HG02623 (cell line): ENCODE results near the gene RAB6B.

Source experiments
- ATAC-seq: cut with Tn5 transposase; IDR thresholded peaks from one replicate; pipeline ENCODE4 v1.9.1; 2021; ENCODE audit warnings: moderate library complexity; ENCODE audit not compliant: unreplicated experiment

Gene RAB6B

DNA sequence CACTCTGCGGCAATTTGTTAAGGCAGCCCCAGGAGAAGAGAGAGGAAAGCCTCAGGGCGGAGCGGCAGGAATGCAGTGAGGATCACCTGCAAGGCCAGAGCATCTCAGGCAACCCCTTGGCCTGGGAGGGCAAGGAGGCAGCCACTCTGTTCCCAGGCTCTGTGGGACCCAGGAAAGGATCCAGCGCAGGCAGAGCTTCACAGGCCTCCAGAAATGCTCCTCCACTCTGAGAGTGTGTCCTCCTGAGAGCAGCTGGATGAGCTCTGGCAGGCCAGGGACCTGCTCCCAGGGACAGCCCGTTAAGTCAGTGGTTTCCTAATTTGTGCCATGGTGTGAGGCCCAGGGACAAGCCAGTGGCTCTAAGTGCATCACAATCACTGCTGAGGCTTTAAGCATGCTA is 35.2 kb downstream of the RAB6B start:
- ATAC-seq, result no peak

DNA sequence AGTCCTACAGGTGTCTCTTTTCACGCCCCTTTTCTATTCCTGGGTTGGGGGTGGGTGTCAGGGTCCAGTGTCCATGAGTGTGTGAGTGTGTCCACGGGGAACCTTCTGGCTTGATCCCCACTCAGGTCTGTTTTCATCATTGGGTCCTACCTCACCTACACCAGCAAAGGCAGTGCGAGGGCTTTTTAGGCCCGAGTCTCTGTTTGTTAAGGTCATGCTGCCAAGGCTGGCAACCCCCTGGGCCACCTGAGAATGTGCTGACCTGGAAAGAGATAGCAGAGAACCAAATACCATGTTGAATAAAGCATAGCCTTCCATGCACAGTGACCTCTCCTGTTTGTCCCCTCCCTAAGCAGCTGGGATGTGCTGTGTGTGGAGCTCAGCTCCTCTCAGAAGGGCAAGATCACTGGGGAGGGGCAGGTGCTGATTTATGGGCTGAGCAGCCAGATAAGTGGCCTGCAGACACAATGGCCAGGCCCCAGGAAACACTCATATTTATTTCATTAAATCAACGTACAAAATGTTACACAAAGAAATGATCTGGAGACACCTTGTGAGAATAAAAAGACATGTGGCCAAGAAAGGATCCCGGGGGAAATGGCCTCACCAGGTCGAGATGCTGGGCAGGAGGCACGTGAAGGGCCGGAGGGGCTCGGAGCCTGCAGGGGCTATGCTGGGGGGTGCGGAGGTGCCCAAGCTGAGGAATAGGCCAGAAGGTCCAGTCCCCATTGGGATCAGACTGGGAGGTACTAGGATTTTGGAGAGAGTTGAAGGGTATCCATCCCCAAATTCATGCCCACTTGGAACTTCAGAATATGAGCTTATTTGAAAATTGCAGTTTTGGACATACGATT is 36.1 kb downstream of the RAB6B start:
- no peak for ATAC-seq

DNA sequence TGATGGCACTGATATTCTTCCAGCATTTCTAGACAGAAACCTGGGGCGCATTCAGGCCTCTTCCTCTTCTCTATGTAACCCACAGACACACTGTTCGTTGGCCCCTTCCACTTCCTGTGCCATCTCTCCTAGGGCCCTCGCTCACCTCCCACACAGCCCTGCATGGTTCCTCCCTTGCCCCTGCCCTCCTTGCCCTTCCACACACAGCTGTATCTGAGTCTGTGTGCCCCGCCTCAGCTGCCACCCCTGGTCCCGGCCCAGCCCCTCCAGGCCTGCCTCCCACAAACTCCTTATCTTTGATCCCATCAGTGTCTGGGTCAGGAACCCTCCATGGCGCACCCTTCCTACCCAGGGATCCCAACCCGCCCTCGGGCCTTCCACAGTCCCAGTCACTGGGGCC is 37.9 kb downstream of the RAB6B start:
- no peak for ATAC-seq

DNA sequence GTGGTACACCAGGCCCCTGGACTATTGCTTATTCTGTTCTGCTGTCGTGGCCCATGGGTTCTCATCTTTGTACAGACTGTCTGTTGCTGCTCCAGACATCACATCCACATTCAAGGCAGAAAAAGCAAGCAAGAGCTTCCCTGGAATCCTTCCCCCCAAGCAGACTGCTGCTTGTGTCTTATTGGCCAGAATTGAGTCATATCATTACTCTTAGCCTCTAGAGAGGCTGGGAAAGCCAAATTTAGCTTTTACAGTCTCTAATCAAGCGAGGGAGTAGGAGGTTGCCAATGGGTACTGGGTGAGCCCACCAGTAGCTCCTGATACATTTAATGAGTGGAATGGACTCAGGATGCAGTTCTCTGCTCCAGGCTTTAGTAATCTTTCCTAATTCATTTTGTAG is 39.4 kb downstream of the RAB6B start:
- ATAC-seq, result no peak

DNA sequence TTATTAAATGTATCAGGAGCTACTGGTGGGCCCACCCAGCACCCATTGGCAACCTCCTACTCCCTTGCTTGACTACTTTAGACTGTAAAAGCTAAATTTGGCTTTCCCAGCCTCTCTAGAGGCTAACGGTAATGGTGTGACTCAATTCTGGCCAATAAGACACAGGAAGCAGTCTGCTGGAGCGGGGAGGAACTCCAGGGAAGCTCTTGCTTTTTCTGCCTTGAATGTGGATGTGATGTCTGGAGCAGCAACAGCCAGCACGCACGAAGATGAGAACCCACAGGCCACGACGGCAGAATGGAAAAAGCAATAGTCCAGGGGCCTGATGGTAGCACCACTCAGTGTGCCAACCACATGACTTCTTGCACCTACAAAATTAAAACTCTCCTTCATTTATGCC is 39.9 kb downstream of the RAB6B start:
- ATAC-seq, result no peak

DNA sequence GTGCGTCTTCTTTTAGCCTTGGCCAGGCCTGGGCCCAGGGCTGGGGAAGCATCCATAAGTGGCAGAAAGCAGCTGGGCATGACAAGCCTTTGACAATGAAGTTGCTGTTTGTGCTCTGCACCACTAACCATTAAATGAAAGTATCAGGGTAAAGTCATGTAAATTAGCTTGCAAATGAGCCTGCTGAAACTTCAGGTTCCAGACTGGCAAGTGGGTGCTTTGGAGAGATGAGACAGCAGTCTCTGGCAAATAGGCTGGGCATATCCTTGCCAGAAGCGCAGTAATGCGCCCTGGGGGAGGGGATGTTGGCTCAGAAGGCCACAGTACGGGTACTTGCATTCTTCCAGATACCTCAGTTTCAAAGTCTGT is 40.7 kb downstream of the RAB6B start:
- ATAC-seq, result no peak

DNA sequence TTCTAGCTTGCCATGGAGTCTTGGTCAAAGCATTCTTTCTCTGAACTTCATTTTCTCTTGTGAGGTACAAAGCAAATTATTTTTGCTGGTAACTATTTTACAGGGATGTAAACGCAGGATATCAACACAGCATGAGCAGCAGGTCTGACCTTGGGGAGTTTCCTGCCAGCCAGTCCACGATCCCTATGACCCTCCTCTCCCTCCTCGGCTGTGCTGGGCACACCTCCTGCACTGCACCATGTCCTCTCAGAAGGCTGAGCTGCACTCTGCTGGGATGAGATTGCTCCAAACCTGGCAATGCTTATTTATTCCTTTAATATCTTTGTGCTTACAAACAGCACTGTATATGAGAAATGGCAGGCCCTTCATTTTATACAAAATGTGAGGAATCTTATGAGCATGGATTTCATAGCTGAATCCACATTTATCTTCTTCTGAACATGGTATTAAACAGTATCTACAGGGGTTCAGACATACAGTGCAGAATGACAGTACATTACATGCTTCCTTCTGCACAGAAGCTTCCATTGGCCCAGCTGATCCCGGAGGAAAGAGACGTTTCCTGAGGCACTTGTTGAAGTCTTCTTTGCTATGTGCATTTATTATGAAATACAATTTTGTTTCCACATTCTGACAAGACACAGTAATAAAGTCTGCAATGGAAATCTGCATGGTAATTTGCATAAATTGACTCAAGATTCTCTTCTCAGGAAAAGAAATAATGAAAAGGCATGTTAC is 41.2 kb downstream of the RAB6B start:
- no peak for ATAC-seq

DNA sequence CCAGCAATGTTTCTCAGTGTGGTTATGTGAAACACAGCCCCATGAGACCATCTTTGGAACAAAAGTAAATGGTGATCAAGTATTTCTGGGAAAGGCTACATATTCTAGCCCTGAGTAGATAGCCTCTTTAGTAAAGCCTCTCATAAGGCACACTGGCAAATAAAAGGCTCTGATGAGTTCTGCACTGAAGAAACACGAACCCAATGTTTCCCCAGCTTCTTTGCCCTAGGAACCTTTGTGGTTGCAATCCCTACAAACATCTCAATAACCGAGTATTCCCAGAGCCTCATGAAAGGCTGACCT is 41.8 kb downstream of the RAB6B start:
- ATAC-seq, result no peak

DNA sequence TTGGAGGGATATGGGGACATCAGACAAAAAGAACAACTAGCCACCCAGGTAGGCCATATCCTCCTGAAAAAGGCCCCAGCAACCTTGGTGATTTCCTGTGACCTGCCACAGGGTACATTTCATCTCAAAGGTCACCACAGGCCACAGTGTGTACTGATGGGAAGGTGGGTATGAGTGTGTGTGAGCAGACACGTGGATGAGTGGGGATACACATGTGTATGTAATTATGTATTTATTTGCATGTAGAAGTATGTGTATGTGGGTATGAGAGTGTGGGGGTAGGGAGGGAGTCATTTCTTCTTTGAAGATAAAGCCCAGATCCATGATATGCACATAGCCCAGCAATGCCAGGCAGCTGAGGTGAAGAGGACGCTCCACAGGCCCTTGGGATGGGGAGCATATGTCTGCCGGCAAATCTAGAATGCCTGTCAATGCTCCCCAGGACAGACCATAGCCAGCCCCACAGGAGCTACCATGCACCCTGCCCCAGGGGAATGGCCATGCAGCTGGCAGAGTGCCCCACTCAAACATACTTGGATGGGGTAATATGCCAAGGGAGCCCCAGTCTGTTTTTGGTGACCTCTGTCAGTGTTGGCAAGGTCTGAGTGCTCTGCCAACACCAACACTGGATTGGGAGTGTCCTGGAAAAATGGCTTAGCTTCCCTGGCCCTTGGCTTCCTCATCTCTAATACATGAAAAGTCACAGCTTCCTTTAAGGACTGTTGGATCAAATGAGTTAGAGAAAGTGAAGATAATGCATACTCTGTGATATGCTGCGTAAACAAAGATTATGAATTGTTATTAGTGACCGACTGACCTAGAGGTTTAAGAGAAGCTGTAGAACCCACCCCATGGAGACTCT is 42.4 kb downstream of the RAB6B start:
- ATAC-seq, result no peak

DNA sequence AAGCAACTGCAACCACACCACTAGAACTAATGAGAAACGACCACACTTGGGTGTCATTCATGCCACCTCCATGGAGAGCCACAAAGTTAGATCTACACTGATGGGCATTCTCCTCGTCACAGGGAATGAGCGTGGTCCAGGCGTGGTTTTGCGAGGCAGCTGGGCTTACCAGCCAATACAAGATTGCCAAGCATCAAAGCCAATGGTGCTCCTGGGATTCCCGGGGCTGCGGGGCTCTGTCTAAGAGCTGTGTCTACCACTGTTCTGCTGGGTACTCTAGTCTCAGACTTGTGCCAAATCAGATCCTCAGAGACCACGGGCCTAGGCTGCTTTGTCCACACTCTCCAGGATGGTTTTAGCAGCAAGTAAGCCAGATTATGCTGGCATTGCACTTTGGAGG is 43.8 kb downstream of the RAB6B start:
- no peak for ATAC-seq

DNA sequence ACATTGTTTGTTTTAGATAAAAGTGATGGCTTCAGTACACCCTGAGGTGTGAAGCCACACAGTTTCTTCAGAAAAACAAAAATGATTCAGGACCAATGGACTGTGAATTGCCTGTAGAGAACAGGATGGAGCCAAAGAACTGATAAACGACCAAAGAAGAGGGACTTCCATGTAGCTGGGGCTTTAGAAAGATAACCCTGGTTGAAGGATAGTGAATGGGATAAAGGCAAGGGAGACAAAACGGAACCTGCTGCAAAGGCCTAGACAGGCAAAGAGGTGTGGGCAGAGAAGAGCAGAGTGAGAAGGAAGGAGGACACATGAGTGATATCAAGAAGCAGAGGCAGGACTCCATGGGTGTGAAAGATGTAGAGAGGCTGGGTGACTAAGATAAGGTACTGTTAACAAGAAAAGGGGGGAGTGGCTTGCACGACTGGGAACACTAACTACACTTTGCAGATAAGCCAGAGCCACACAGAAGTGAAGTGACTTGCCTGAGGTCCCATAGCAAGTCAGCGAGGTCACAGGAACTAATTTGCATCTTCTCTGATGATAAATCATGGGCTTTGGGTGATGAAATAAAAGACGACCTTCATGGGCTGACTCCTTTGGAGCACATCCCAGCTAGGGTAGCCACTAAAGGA is 44.3 kb downstream of the RAB6B start:
- peak; percentile 46 for ATAC-seq

DNA sequence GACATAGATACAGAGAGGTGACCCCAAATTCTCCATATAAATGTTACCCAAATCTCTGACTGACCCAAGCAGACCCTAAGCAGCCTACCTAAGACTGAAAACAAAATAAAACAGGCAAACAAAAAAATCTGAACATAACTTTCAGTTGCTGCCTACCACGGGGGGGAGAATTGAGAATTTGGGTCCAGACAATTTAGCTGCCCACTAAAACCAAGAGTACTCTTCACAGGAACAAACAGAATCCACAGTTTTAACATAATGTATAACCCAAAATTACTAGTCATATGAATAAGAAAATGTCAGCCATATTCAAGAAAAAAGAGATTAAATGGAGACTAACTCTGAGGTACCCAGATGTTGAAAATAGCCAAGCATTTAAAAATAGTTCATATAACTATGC is 45.6 kb downstream of the RAB6B start:
- ATAC-seq, result no peak

DNA sequence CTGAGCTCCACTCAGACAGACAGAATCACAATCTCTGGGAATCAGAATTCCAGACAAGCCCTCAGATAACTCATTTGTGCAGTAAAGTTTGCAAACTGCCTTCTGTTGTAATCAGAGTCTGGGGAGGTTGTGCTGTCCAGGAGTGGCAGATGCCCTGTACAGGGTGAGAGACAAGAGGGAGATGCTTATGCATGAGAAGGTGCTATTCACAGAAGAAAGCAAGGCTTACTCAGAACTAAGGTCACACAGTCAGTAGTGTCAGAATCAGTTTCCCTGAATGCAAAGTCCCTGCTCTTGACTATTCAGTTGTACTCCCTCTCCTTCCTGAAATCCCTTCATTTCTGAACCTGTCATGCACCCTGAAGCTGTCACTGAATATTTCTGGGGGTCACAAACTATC is 46.3 kb downstream of the RAB6B start:
- ATAC-seq, result no peak

DNA sequence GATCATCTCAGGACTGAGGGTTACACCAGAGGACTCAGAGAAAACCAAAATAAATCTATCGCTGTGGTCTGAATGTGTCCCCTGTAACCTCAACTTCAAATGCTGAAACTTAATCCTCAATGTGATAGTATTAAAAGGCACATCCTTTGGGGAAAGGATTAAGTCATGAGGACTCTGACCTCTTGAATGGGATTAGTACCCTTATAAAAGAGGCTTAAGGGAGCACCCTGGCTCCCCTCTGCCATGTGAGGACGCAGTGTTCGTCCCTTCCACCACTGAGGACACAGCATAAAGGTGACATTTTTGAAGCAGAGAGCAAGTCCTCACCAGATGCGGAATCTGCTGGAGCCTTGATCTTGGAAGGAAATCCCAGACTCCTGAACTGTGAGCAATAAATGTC is 50.6 kb downstream of the RAB6B start:
- ATAC-seq, result no peak

DNA sequence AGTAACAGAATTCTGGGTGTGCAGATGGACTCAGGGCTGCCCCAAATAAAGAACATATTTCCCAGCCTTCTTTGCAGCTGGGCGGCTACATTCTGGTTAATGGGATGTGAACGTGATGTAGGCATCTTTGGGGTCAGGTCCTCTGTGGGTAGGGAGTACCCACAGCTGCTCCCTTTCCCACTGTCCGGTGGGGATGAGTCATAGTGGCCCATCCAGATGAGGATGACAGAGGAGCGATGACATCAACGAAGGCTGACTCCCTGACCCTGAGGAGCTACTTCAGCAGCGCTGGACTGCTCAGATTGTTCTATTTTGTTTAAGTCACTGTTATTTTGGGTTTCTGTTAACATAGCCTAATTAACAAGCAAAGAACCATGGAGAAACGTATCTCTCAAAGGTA is 52.0 kb downstream of the RAB6B start:
- no peak for ATAC-seq

DNA sequence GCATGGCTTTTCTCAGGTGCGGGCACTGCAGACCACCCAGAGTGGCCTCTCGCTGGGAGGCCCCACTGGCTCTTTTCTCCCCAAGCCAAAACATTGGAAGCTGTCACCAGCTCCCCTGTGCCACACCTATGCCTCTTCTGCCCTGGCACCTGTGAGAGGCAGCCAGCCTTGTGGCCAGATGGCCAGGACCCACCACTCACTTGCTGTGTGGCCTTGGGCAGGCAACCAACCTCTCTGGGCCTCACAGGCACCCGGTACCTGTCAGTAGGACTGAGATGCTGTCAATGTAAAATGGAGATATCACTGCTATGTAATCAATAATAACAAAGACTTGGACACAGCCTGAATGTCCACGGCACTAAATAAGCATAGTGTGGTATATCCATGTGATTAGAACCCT is 53.5 kb downstream of the RAB6B start:
- no peak for ATAC-seq

DNA sequence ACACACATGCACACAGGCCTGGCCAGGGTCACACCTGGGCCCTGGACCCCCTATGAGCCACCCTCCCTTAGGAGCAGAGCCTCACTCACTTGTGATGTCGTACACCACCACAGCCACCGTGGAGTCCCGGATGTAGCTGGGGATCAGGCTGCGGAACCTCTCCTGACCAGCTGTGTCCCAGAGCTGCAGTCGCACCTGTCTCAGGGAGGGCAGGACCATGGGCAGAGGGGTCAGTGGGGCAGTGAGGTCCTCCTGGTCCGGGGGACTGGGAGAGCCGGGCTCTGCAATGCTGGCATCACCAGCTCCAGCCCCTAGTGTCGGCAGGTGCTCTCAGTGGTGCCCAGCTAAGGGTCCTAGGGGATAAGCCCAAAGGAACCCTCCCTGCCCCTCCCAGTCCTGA is 54.5 kb downstream of the RAB6B start:
- ATAC-seq, result no peak

DNA sequence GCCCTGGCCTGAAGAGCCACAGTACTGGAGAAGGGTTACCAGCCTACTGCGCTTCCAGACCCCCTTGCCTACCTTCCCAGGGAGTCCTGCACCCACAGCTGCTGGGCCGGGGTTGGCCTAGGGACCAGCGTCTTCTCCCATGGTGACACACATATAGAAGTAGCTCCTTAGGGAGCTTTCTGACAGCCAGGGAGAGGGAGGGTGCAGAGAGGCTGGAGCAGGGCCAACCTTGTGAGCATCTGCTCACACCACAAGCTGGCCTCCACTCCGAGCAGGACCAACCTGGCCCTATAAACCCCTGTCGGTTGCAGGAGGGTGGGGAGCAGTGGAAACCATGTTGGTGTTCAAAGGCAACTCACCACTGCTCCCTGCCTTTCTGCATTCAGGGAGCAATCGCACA is 54.9 kb downstream of the RAB6B start:
- ATAC-seq, result no peak

DNA sequence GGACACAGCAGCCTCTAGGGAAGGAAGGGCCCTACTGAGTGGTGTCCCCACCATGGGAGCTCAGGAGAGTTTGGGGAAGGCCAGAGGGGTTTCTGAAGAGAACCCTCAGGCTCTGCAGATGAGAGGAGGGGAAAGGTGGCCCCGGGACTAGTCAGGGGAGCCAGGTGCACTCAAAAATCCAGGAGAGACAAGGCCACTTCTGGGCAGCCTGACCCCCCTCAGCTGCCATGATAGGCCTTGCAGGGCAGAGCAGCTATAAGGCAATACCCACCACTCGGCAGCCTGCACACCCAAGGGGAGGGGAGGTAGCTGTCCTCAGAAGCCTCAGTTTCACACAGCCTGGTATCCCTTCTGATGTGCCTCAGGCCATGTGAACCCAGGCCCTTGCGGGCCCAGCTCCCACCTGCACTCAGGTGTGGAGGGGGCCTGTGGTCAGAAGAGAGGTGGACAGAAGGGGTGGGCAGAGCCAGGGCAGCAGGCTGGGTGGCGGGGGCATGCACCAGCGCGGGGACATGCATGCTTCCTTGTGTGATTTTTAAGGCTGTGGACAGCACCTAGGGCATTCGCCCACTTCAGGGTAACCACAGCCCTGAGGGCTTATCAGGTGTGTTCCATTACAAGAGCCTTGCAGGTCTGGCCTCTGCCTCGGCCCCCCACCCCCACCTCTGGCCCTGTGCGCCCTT is 55.5 kb downstream of the RAB6B start:
- ATAC-seq, result no peak

DNA sequence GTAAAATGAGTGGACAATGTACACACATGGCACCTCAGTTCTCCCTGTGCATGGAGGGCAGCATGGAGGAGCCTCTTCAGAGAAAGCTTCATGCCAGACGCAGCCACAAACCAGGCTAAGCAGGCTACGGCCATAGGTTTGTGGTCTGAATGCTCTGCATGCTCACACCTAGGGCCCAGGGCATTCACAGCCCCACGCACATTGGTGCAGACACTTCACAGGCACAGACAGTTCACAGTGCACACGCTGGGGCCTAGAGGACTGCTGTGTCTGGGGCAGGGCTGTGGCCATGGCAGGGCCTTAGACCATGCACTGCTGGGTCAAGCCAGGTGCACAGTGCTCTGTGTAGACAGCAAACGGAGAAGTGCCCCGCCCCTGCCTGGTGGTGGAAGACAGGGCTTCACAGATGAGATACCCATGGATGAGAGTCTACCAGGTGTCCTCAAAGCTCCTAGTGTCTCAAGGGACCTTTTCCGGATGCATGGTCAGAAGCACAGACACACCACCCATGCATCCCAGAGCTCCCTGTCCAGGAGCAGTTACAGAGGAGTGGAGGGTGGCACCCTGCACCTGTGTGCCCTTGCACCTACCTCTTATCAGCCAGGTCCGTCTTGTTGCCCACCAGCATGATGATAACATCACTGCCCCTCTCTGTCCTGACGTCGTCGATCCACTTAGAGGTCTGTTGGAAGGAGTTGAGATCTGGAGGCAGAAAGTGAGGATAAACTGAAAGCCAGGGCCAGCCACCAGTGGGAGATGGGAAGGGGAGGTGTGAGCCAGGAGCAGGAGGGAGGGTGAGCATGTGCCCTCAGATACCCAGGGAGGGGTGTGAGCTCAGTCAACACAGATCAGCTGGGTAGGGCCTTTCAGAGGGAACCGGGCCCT is 56.5 kb downstream of the RAB6B start:
- no peak for ATAC-seq
